Glutamatergic neuron (in vitro differentiated cells): ENCODE results near the gene THEM4. TPM values are rescaled to one million over a fixed set of nuclear protein-coding genes. Genes with fewer than 3 reads are reported as not detected.

Source experiments
- DNase-seq: peaks from one replicate; pipeline ENCODE4 v3.0.0; 2022
- H3K27ac Mint-ChIP-seq: one replicate; pipeline ENCODE4 v1.8.0; 2020; ENCODE audit warnings: mild to moderate bottlenecking, mixed read lengths, inconsistent platforms; ENCODE audit not compliant: unreplicated experiment
- H3K27me3 Mint-ChIP-seq: one replicate; pipeline ENCODE4 v1.8.0; 2020; ENCODE audit warnings: mild to moderate bottlenecking, moderate library complexity, mixed read lengths, inconsistent platforms; ENCODE audit not compliant: unreplicated experiment
- H3K36me3 Mint-ChIP-seq: one replicate; pipeline ENCODE4 v1.8.0; 2020; ENCODE audit warnings: mild to moderate bottlenecking, mixed read lengths, inconsistent platforms; ENCODE audit not compliant: unreplicated experiment
- H3K4me1 Mint-ChIP-seq: one replicate; pipeline ENCODE4 v1.8.0; 2020; ENCODE audit warnings: mild to moderate bottlenecking, low read depth, mixed read lengths, inconsistent platforms; ENCODE audit not compliant: unreplicated experiment
- H3K4me3 Mint-ChIP-seq: one replicate; pipeline ENCODE4 v1.8.0; 2020; ENCODE audit warnings: mild to moderate bottlenecking, mixed read lengths, inconsistent platforms; ENCODE audit not compliant: unreplicated experiment
- H3K9me3 Mint-ChIP-seq: one replicate; pipeline ENCODE4 v1.8.0; 2020; ENCODE audit warnings: mild to moderate bottlenecking, moderate library complexity, mixed read lengths, inconsistent platforms; ENCODE audit not compliant: unreplicated experiment
- CTCF ChIP-seq: fragments of 200-600 bp; sonication (generic); IDR thresholded peaks from one replicate; pipeline ENCODE4 v1.5.0; 2021; ENCODE audit not compliant: partially characterized antibody, unreplicated experiment
- total RNA-seq: library from RNA; stranded (reverse); fragmentation: NEBNext Ultra II Directional; extraction: Animal tissue kit (Norgen Biotek cat#: 25700); gene quantifications from one replicate; pipeline ENCODE4 v1.2.1, GENCODE V29; 2021; ENCODE audit not compliant: unreplicated experiment

Gene THEM4
- total RNA-seq, 1 donor from 2014 or later, result 15.5 TPM

- H3K27ac Mint-ChIP-seq, result no peak overlapping the region
- H3K27me3 Mint-ChIP-seq, result peaks cover 23% of the 10 kb centered on the region
- DNase-seq, result no peak
- H3K9me3 Mint-ChIP-seq, result peaks cover 6% of the 10 kb centered on the region
- no peaks in the 10 kb centered on the region for H3K36me3 Mint-ChIP-seq
- peaks cover 4% of the 10 kb centered on the region for H3K4me1 Mint-ChIP-seq
- H3K4me3 Mint-ChIP-seq, result peak overlapping the region; percentile 82
- TF ChIP-seq CTCF, result no peak
Measured at GRCh38 chr1:151838222-151839081, 70.9 kb downstream of the THEM4 start.

- Mint-ChIP-seq H3K4me1 (peaks cover 4% of the 10 kb centered on the region), H3K9me3 (peaks cover 6% of the 10 kb centered on the region), H3K36me3 (no peaks in the 10 kb centered on the region), H3K27me3 (peaks cover 23% of the 10 kb centered on the region), H3K27ac (no peak overlapping the region), H3K4me3 (peak overlapping the region; percentile 63)
- TF ChIP-seq CTCF, result no peak
- DNase-seq, result no peak
Measured at GRCh38 chr1:151837884-151838221, 71.5 kb downstream of the THEM4 start.

GRCh38 chr1:151837197-151837596 is 72.1 kb downstream of the THEM4 start:
- Mint-ChIP-seq H3K27me3 (peaks cover 23% of the 10 kb centered on the region), H3K9me3 (peaks cover 6% of the 10 kb centered on the region), H3K4me1 (peaks cover 4% of the 10 kb centered on the region), H3K27ac (no peak overlapping the region), H3K36me3 (no peaks in the 10 kb centered on the region), H3K4me3 (peak overlapping the region; percentile 63)
- no peak for DNase-seq
- TF ChIP-seq CTCF, result no peak

GRCh38 chr1:151835596-151835995 is 73.7 kb downstream of the THEM4 start:
- no peaks in the 10 kb centered on the region for H3K36me3 Mint-ChIP-seq

More at GRCh38 chr1:151835596-151835995, 73.7 kb downstream of the THEM4 start:
- peaks cover 18% of the 10 kb centered on the region for H3K27me3 Mint-ChIP-seq
- no peak for TF ChIP-seq CTCF
- H3K4me1 Mint-ChIP-seq, result peaks cover 4% of the 10 kb centered on the region
- H3K27ac Mint-ChIP-seq, result no peak overlapping the region
- no peak overlapping the region for H3K4me3 Mint-ChIP-seq
- peaks cover 9% of the 10 kb centered on the region for H3K9me3 Mint-ChIP-seq
- no peak for DNase-seq
